IMR-90 (cell line): ENCODE measurements around the gene GTPBP10. TPM values are rescaled to one million over a fixed set of nuclear protein-coding genes. Genes with fewer than 3 reads are reported as not detected.

Experiments
- ATAC-seq: fragments of 200-7000 bp; cut with Tn5 transposase; 2 replicates; pipeline ENCODE4 v1.9.1; 2020; ENCODE audit warnings: low read depth, mild to moderate bottlenecking, moderate library complexity
- BruUV-seq: library from RNA; stranded (reverse); fragments of 400-500 nt; replicated peaks from 2 replicates; lab custom pipeline; 2021; lab: Mats Ljungman, UMichigan
- CTCF ChIA-PET: fragments of 300-600 bp; formaldehyde crosslinking; extraction: SDS; loops from one replicate; lab custom pipeline; 2021; ENCODE audit warnings: antibody characterized with exemption; lab: Yijun Ruan, JAX
- POLR2A ChIA-PET: fragments of 300-600 bp; sonication (Branson Sonifier 250); formaldehyde crosslinking; loops from one replicate; lab custom pipeline; 2022; ENCODE audit warnings: antibody characterized with exemption; ENCODE audit not compliant: unreplicated experiment; lab: Charles Lee
- DNase-seq: peaks from one replicate; pipeline ENCODE4 v3.0.0; 2013
- H2AFZ ChIP-seq: replicated peaks from 2 replicates; pipeline ENCODE3; 2013; ENCODE audit warnings: low read length, mild to moderate bottlenecking; ENCODE audit not compliant: poor library complexity
- H2AK5ac ChIP-seq: 2 replicates; pipeline ENCODE4 v1.6.1; 2013; ENCODE audit warnings: low read depth, low read length, inconsistent platforms
- H2AK9ac ChIP-seq: replicated peaks from 2 replicates; pipeline ENCODE3; 2013; ENCODE audit warnings: mild to moderate bottlenecking, low read depth, low read length, moderate library complexity; ENCODE audit not compliant: poor library complexity
- H2BK120ac ChIP-seq: 2 replicates; pipeline ENCODE4 v1.6.1; 2013; ENCODE audit warnings: low read depth, low read length, inconsistent platforms
- H2BK15ac ChIP-seq: 3 replicates; pipeline ENCODE4 v1.6.1; 2013; ENCODE audit warnings: low read depth, low read length, inconsistent platforms
- H2BK20ac ChIP-seq: 2 replicates; pipeline ENCODE4 v1.6.1; 2013; ENCODE audit warnings: low read depth, mild to moderate bottlenecking, inconsistent platforms, low read length, moderate library complexity
- H2BK5ac ChIP-seq: 2 replicates; pipeline ENCODE4 v1.6.1; 2013; ENCODE audit warnings: mild to moderate bottlenecking, low read depth, low read length, inconsistent platforms; ENCODE audit not compliant: poor library complexity, severe bottlenecking
- H3K14ac ChIP-seq: replicated peaks from 2 replicates; pipeline ENCODE4 v1.6.1; 2013; ENCODE audit warnings: low read depth, low read length, inconsistent platforms
- H3K18ac ChIP-seq: 2 replicates; pipeline ENCODE4 v1.6.1; 2013; ENCODE audit warnings: low read depth, low read length, control low read depth
- H3K23ac ChIP-seq: 2 replicates; pipeline ENCODE4 v1.6.1; 2013; ENCODE audit warnings: low read depth, low read length, inconsistent platforms
- H3K27ac ChIP-seq: 2 replicates; pipeline ENCODE4 v1.5.1; 2013; ENCODE audit warnings: mild to moderate bottlenecking, control low read depth, low read length; ENCODE audit not compliant: insufficient read depth
- H3K27me3 ChIP-seq: 2 replicates; pipeline ENCODE4 v1.6.1; 2013; ENCODE audit warnings: low read length; ENCODE audit not compliant: control insufficient read depth, insufficient read depth
- H3K36me3 ChIP-seq: 2 replicates; pipeline ENCODE4 v1.6.1; 2013; ENCODE audit warnings: low read length, mixed read lengths; ENCODE audit not compliant: control insufficient read depth, insufficient read depth
- H3K4ac ChIP-seq: 2 replicates; pipeline ENCODE4 v1.6.1; 2013; ENCODE audit warnings: low read depth, low read length, inconsistent platforms
- H3K4me1 ChIP-seq: 2 replicates; pipeline ENCODE4 v1.6.1; 2013; ENCODE audit warnings: low read length, mixed read lengths; ENCODE audit not compliant: control insufficient read depth, insufficient read depth
- H3K4me2 ChIP-seq: 2 replicates; pipeline ENCODE4 v1.6.1; 2013; ENCODE audit warnings: low read depth, mild to moderate bottlenecking, control low read depth, low read length, moderate library complexity
- H3K4me3 ChIP-seq: 2 replicates; pipeline ENCODE4 v1.5.1; 2013; ENCODE audit warnings: low read depth, mild to moderate bottlenecking, control low read depth, low read length, moderate library complexity; ENCODE audit not compliant: insufficient read depth
- H3K56ac ChIP-seq: 2 replicates; pipeline ENCODE4 v1.6.1; 2013; ENCODE audit warnings: low read length, inconsistent platforms; ENCODE audit not compliant: insufficient read depth; ENCODE audit errors: extremely low read depth
- H3K79me1 ChIP-seq, 2 experiments: 2 replicates each; pipeline ENCODE4 v1.6.1; 2013; ENCODE audit warnings: low read length in 2 of 2, inconsistent platforms in 1 of 2, low read depth in 1 of 2
- H3K9ac ChIP-seq: 2 replicates; pipeline ENCODE4 v1.6.1; 2013; ENCODE audit warnings: low read depth, low read length, control low read depth
- H3K9me1 ChIP-seq: 2 replicates; pipeline ENCODE4 v1.6.1; 2013; ENCODE audit warnings: low read length, inconsistent platforms; ENCODE audit not compliant: insufficient read depth
- H3K9me3 ChIP-seq: 2 replicates; pipeline ENCODE4 v1.6.1; 2013; ENCODE audit warnings: low read length; ENCODE audit not compliant: control insufficient read depth, insufficient read depth
- H4K20me1 ChIP-seq: 2 replicates; pipeline ENCODE4 v1.6.1; 2013; ENCODE audit warnings: low read length, inconsistent platforms; ENCODE audit not compliant: insufficient read depth
- H4K5ac ChIP-seq: 2 replicates; pipeline ENCODE4 v1.6.1; 2013; ENCODE audit warnings: mild to moderate bottlenecking, low read depth, low read length, control low read depth
- H4K8ac ChIP-seq, 2 experiments: 2 replicates each; pipeline ENCODE4 v1.6.1; 2013; ENCODE audit warnings: low read depth in 2 of 2, low read length in 2 of 2, control low read depth in 1 of 2, inconsistent platforms in 1 of 2
- H4K91ac ChIP-seq: 2 replicates; pipeline ENCODE4 v1.6.1; 2013; ENCODE audit warnings: low read depth, low read length, inconsistent platforms; ENCODE audit not compliant: insufficient read depth
- BHLHE40 ChIP-seq: fragments of 150-350 bp; IDR thresholded peaks from 2 replicates; pipeline ENCODE4 v1.6.1; 2016; ENCODE audit warnings: mild to moderate bottlenecking, low read depth, low read length
- CEBPB ChIP-seq: IDR thresholded peaks from 2 replicates; pipeline ENCODE4 v1.6.1; 2012; ENCODE audit warnings: low read depth, low read length, improper control_type of control experiment
- CHD1 ChIP-seq: IDR thresholded peaks from 2 replicates; pipeline ENCODE4 v1.6.1; 2012; ENCODE audit warnings: low read depth, low read length, improper control_type of control experiment
- CTCF ChIP-seq: conservative IDR thresholded peaks from 2 replicates; pipeline ENCODE4 v1.5.1; 2012; ENCODE audit warnings: mild to moderate bottlenecking, low read depth, low read length, improper control_type of control experiment
- MAFK ChIP-seq: IDR thresholded peaks from 2 replicates; pipeline ENCODE4 v1.6.1; 2012; ENCODE audit warnings: low read depth, low read length, improper control_type of control experiment
- MAZ ChIP-seq: IDR thresholded peaks from 2 replicates; pipeline ENCODE4 v1.6.1; 2012; ENCODE audit warnings: low read depth, mild to moderate bottlenecking, low read length, improper control_type of control experiment, moderate library complexity, borderline replicate concordance
- MXI1 ChIP-seq: IDR thresholded peaks from 2 replicates; pipeline ENCODE4 v1.6.1; 2012; ENCODE audit warnings: low read depth, mild to moderate bottlenecking, low read length, moderate library complexity, borderline replicate concordance
- SMC3 ChIP-seq: fragments of 150-350 bp; IDR thresholded peaks from 2 replicates; pipeline ENCODE4 v1.6.1; 2016; ENCODE audit warnings: low read depth, mild to moderate bottlenecking, antibody characterized with exemption, low read length, moderate library complexity
- WGBS, 2 experiments: methylation state at CpG; one replicate each; pipeline versions ENCODE4 v1.1.5 to v1.1.7; 2013; ENCODE audit warnings: missing lambda C conversion rate in 2 of 2; ENCODE audit not compliant: insufficient read length in 1 of 2; ENCODE audit errors: extremely low coverage in 2 of 2; 5-methylcytosine and 5-hydroxymethylcytosine counted together
- dilution Hi-C: fragments of 300-500 bp; cut with HindIII; formaldehyde crosslinking; loops from one replicate; pipeline ENCODE4 v1.14.3; 2018; ENCODE audit warnings: low sequenced_read_pairs; ENCODE audit not compliant: unreplicated experiment
- in situ Hi-C: fragments of 300-500 bp; cut with MboI; formaldehyde crosslinking; loops from 3 replicates; pipeline ENCODE4 v1.14.3; 2019; ENCODE audit warnings: low sequenced_read_pairs, inconsistent platforms, mixed read lengths
- intact Hi-C: fragments of 100-400 bp; cut with micrococcal nuclease; formaldehyde crosslinking; loops from 2 replicates; pipeline ENCODE4 v1.10.0; 2022
- polyA plus RNA-seq, 3 experiments: library from polyadenylated mRNA; depleted of rRNA; stranded (reverse); fragments of >200 nt; gene quantifications; 2 replicates each; pipeline ENCODE4 v1.2.3, GENCODE V29; 2012; ENCODE audit warnings: low replicate concordance in 1 of 3
- total RNA-seq: library from RNA; depleted of rRNA; stranded (reverse); fragments of >200 nt; gene quantifications from 2 replicates; pipeline ENCODE4 v1.2.3, GENCODE V29; 2012

The GTPBP10 gene
- total and polyA plus RNA-seq, 2 of the 4 experiments (the other 2 are of a cell fraction): 11.5 to 12.8 TPM

GRCh38 chr7:90387470-90388240 lies 41.1 kb downstream of the GTPBP10 start:
- ChIA-PET CTCF (no interaction called here), POLR2A (no interaction called here)
- dilution Hi-C loops: no loop called here

More at GRCh38 chr7:90387470-90388240, 41.1 kb downstream of the GTPBP10 start:
- H3K27me3 ChIP-seq: no peaks in the 10 kb centered on the region
- H3K4me3 ChIP-seq: no peak overlapping the region
- in situ Hi-C loops (no loop called here), intact Hi-C loops (no loop called here)
- no peak overlapping the region for H3K23ac ChIP-seq
- peaks cover 4% of the 10 kb centered on the region; the same call in 1 of the 2 replicates for H3K4me1 ChIP-seq
- H3K36me3 ChIP-seq: peaks cover 1% of the 10 kb centered on the region; the same call in 1 of the 2 replicates
- no peak overlapping the region for H3K14ac ChIP-seq
- DNase-seq (peak; percentile 22), ATAC-seq (no peak)
- H2BK20ac ChIP-seq: no peak overlapping the region
- no peak overlapping the region for H3K56ac ChIP-seq
- no peak overlapping the region for H2AFZ ChIP-seq
- H2BK15ac ChIP-seq: no peak overlapping the region
- H3K4me2 ChIP-seq: no peak overlapping the region
- no peak overlapping the region for H2AK9ac ChIP-seq
- WGBS, 2 experiments: no CpG with 5 or more reads among the region's 2 CpGs
- H4K20me1 ChIP-seq: no peaks in the 10 kb centered on the region
- BruUV-seq: no TSS peak
- no peaks in the 10 kb centered on the region for H3K9me3 ChIP-seq
- no peak overlapping the region for H4K5ac ChIP-seq
- H3K79me1 ChIP-seq: peaks cover 0 to 2% of the 10 kb centered on the region in 2 experiments; a peak in 1 of 4 replicates
- H3K4ac ChIP-seq: no peak overlapping the region
- no peak overlapping the region for H4K8ac ChIP-seq
- no peak overlapping the region for H3K27ac ChIP-seq
- H3K9me1 ChIP-seq: no peaks in the 10 kb centered on the region
- no peak overlapping the region for H2BK5ac ChIP-seq
- TF ChIP-seq MAZ (no peak), MAFK (no peak), CEBPB (peak; percentile 79), SMC3 (no peak), CTCF (no peak), BHLHE40 (no peak), MXI1 (no peak), CHD1 (no peak)
- no peak overlapping the region for H2BK120ac ChIP-seq
- H4K91ac ChIP-seq: no peak overlapping the region
- H3K18ac ChIP-seq: no peak overlapping the region
- H3K9ac ChIP-seq: no peak overlapping the region
- no peak overlapping the region for H2AK5ac ChIP-seq
